ENCODE data around the gene NRBF2. TPM values are rescaled to one million over a fixed set of nuclear protein-coding genes. Genes with fewer than 3 reads are reported as not detected.
A peak's percentile ranks its signal among the peaks of the same experiment; 100 is the strongest.

The NRBF2 gene
- total and polyA plus RNA-seq, 8 donors, result 2.1 to 10.2 (median 5.9) TPM

- intact Hi-C loops (cut with DNase I), result no loop called here
- FAIRE-seq, result no peak
- WGBS, 2 donors, result 39 to 45% methylated on average over 2 of the region's 2 CpGs
These were observed 28.5 kb downstream of the NRBF2 start for GRCh38 chr10:63161592-63161991.

GRCh38 chr10:63164166-63164623, 31.1 kb downstream of the NRBF2 start:
- peak in 1 of 6 donors; percentile 35 for DNase-seq
- Histone ChIP-seq H3K27ac (no peak overlapping the region), H3K9me3 (no peaks in the 10 kb centered on the region), H3K4me1 (peaks cover 0 to 7% (median 2%) of the 10 kb centered on the region in 3 donors), H3K27me3 (no peaks in the 10 kb centered on the region), H3K36me3 (no peaks in the 10 kb centered on the region), H3K4me3 (no peak overlapping the region)
- ATAC-seq, result peak; percentile 25 to 75 (median 59)
- WGBS, 2 donors, result 53 to 55% methylated on average over 2 of the region's 2 CpGs
- FAIRE-seq, result no peak
- intact Hi-C loops (cut with DNase I), result no loop called here
- TF ChIP-seq CTCF (IDR thresholded peaks at IDR 0.05), result no peak

More at GRCh38 chr10:63161592-63161991, 28.5 kb downstream of the NRBF2 start:
- no peak for TF ChIP-seq CTCF (IDR thresholded peaks at IDR 0.05)
- H3K27ac ChIP-seq, result no peak overlapping the region
- no peaks in the 10 kb centered on the region for H3K27me3 ChIP-seq
- H3K4me3 ChIP-seq, result no peak overlapping the region
- ATAC-seq, result no peak
- no peak for DNase-seq
- H3K36me3 ChIP-seq, result no peaks in the 10 kb centered on the region
- no peaks in the 10 kb centered on the region for H3K9me3 ChIP-seq
- peaks cover 0 to 7% (median 0%) of the 10 kb centered on the region in 3 donors for H3K4me1 ChIP-seq

- Histone ChIP-seq H3K27ac (no peak overlapping the region), H3K36me3 (peaks cover 0 to 2% (median 0%) of the 10 kb centered on the region in 3 donors), H3K9me3 (no peaks in the 10 kb centered on the region), H3K4me3 (no peak overlapping the region), H3K4me1 (peaks cover 4 to 7% (median 7%) of the 10 kb centered on the region in 3 donors), H3K27me3 (no peaks in the 10 kb centered on the region)
- no peak for ATAC-seq
- intact Hi-C loops (cut with DNase I), result no loop called here
- no peak for FAIRE-seq
- 95% methylated on average over 7 of the region's 7 CpGs for WGBS, 2 donors
- no peak for TF ChIP-seq CTCF (IDR thresholded peaks at IDR 0.05)
- DNase-seq, result no peak
These were observed 32.1 kb downstream of the NRBF2 start for GRCh38 chr10:63165249-63165648.

- FAIRE-seq (peak; percentile 69), ATAC-seq (peak; percentile 53 to 90 (median 86)), DNase-seq (peak in 1 of 6 donors; percentile 22)
- H3K4me1 ChIP-seq, result peaks cover 4 to 7% (median 7%) of the 10 kb centered on the region in 3 donors
- no peak overlapping the region for H3K27ac ChIP-seq
- H3K27me3 ChIP-seq, result no peaks in the 10 kb centered on the region
- H3K9me3 ChIP-seq, result no peaks in the 10 kb centered on the region
- intact Hi-C loops (cut with DNase I), result no loop called here
- WGBS, 2 donors, result 8 to 10% methylated on average over 3 of the region's 3 CpGs
- TF ChIP-seq CTCF (IDR thresholded peaks at IDR 0.05), result peak; percentile 29 to 73 (median 53)
- peaks cover 0 to 11% (median 0%) of the 10 kb centered on the region in 3 donors for H3K36me3 ChIP-seq
- H3K4me3 ChIP-seq, result no peak overlapping the region
These were observed 33.7 kb downstream of the NRBF2 start for GRCh38 chr10:63166742-63167258.

- ATAC-seq, result peak in 1 of 4 donors; percentile 20
These were observed 35.8 kb downstream of the NRBF2 start for GRCh38 chr10:63168821-63169462.

More at GRCh38 chr10:63168821-63169462, 35.8 kb downstream of the NRBF2 start:
- no peak overlapping the region for H3K4me3 ChIP-seq
- no peak for DNase-seq
- no peaks in the 10 kb centered on the region for H3K9me3 ChIP-seq
- intact Hi-C loops (cut with DNase I), result no loop called here
- no peak for FAIRE-seq
- no peaks in the 10 kb centered on the region for H3K27me3 ChIP-seq
- peaks cover 4 to 7% (median 6%) of the 10 kb centered on the region in 3 donors for H3K4me1 ChIP-seq
- H3K36me3 ChIP-seq, result peaks cover 0 to 11% (median 0%) of the 10 kb centered on the region in 3 donors
- no peak overlapping the region for H3K27ac ChIP-seq
- WGBS, 2 donors, result 17 to 20% methylated on average over 2 of the region's 2 CpGs
- no peak for TF ChIP-seq CTCF (IDR thresholded peaks at IDR 0.05)

Measured in pancreas (tissue), 10 donors.